Adrenal gland (tissue), 5 donors: ENCODE measurements around the gene SLC35A4.

ENCODE experiments used
- CTCF ChIP-seq, 6 experiments: fragments of 450-650 bp in 4 of 6; fragments of 200-600 bp in 2 of 6; sonication (generic) in 1 of 6; IDR thresholded peaks; 1 replicate in 5 of 6; 2 replicates in 1 of 6; pipeline versions ENCODE4 v1.5.1 to v1.8.0; 2016 to 2021; ENCODE audit warnings: antibody characterized with exemption in 6 of 6, mild to moderate bottlenecking in 2 of 6, moderate library complexity in 1 of 6
- POLR2A ChIP-seq, 2 donors: fragments of 450-650 bp; IDR thresholded peaks; one replicate each; pipeline ENCODE4 v1.6.1; 2017; ENCODE audit warnings: antibody characterized with exemption in 2 of 2, mild to moderate bottlenecking in 2 of 2, moderate library complexity in 1 of 2
- donor health status: DM: no; HTN: no; CAD: no.

- TF ChIP-seq CTCF (IDR thresholded peaks at IDR 0.05) (no peak), POLR2A (IDR thresholded peaks at IDR 0.05) (no peak)
These were observed 44.5 kb downstream of the SLC35A4 start for GRCh38 chr5:140609126-140609525.
